HepG2 (cell line): ENCODE data around the gene ZNF581. TPM values are rescaled to one million over a fixed set of nuclear protein-coding genes. Genes with fewer than 3 reads are reported as not detected.

ENCODE experiments used
- AHR ChIP-seq: IDR thresholded peaks from 2 replicates; pipeline ENCODE4 v1.6.1; 2018; ENCODE audit warnings: missing genetic modification reagents, missing compliant biosample characterization
- ARNT ChIP-seq: fragments of 450-650 bp; IDR thresholded peaks from 2 replicates; pipeline ENCODE4 v1.6.1; 2017
- DMAP1 ChIP-seq: IDR thresholded peaks from 2 replicates; pipeline ENCODE4 v1.6.1; 2016
- ERF ChIP-seq: IDR thresholded peaks from 2 replicates; pipeline ENCODE4 v1.6.1; 2018; ENCODE audit warnings: missing biosample characterization, missing genetic modification reagents
- GATAD2A ChIP-seq: IDR thresholded peaks from 2 replicates; pipeline ENCODE4 v1.6.1; 2016
- IRF2 ChIP-seq: IDR thresholded peaks from 2 replicates; pipeline ENCODE4 v1.6.1; 2018; ENCODE audit warnings: missing genetic modification reagents, missing compliant biosample characterization
- KAT7 ChIP-seq: IDR thresholded peaks from 2 replicates; pipeline ENCODE4 v1.6.1; 2018; ENCODE audit warnings: borderline replicate concordance, missing compliant biosample characterization
- KDM1A ChIP-seq: IDR thresholded peaks from 2 replicates; pipeline ENCODE4 v1.6.1; 2016; ENCODE audit warnings: missing compliant biosample characterization
- KDM5A ChIP-seq: fragments of 200-600 bp; sonication (generic); IDR thresholded peaks from 2 replicates; pipeline ENCODE4 v1.7.0; 2018; ENCODE audit warnings: antibody characterized with exemption, mild to moderate bottlenecking, low read length, borderline replicate concordance
- KDM5B ChIP-seq: sonication (generic); formaldehyde crosslinking; IDR thresholded peaks from 2 replicates; pipeline ENCODE4 v1.4.0; 2020; ENCODE audit warnings: missing genetic modification reagents, mild to moderate bottlenecking, borderline replicate concordance
- NFKB2 ChIP-seq: sonication (generic); formaldehyde crosslinking; IDR thresholded peaks from 2 replicates; pipeline ENCODE4 v1.4.0; 2020; ENCODE audit warnings: missing genetic modification reagents, borderline replicate concordance
- NONO ChIP-seq, 2 experiments: fragments of 450-650 bp in 1 of 2; sonication (generic) in 1 of 2; formaldehyde crosslinking in 1 of 2; IDR thresholded peaks in 1 of 2; conservative IDR thresholded peaks in 1 of 2; 2 replicates each; pipeline versions ENCODE4 v1.6.1 to v1.8.0; 2017 to 2022; ENCODE audit warnings: mild to moderate bottlenecking in 1 of 2, missing genetic modification reagents in 1 of 2, moderate library complexity in 1 of 2
- PHF8 ChIP-seq: sonication (generic); formaldehyde crosslinking; IDR thresholded peaks from 2 replicates; pipeline ENCODE4 v1.5.0; 2020; ENCODE audit warnings: missing genetic modification reagents
- RAD21 ChIP-seq: fragments of 450-650 bp; formaldehyde crosslinking; IDR thresholded peaks from 2 replicates; pipeline ENCODE4 v1.5.0; 2020; ENCODE audit warnings: mild to moderate bottlenecking
- SOX13 ChIP-seq, 3 experiments: fragments of 450-650 bp in 1 of 3; sonication (generic) in 1 of 3; formaldehyde crosslinking in 1 of 3; IDR thresholded peaks in 2 of 3; conservative IDR thresholded peaks in 1 of 3; 2 replicates each; pipeline versions ENCODE4 v1.5.0 to v1.6.1; 2016 to 2020; ENCODE audit warnings: antibody characterized with exemption in 1 of 3, mild to moderate bottlenecking in 1 of 3, missing compliant biosample characterization in 1 of 3, missing genetic modification reagents in 1 of 3, moderate library complexity in 1 of 3
- ZNF20 ChIP-seq: sonication (generic); formaldehyde crosslinking; IDR thresholded peaks from 2 replicates; pipeline ENCODE4 v1.4.0; 2020; ENCODE audit warnings: mild to moderate bottlenecking, moderate library complexity, missing genetic modification reagents
- ZNF207 ChIP-seq: fragments of 450-650 bp; IDR thresholded peaks from 2 replicates; pipeline ENCODE4 v1.6.1; 2016; ENCODE audit warnings: antibody characterized with exemption, borderline replicate concordance
- ZNF225 ChIP-seq: sonication (generic); formaldehyde crosslinking; IDR thresholded peaks from 2 replicates; pipeline ENCODE4 v1.4.0; 2020; ENCODE audit warnings: mild to moderate bottlenecking, missing genetic modification reagents
- ZNF235 ChIP-seq: sonication (generic); formaldehyde crosslinking; IDR thresholded peaks from 2 replicates; pipeline ENCODE4 v1.8.1; 2023; ENCODE audit warnings: mild to moderate bottlenecking, missing genetic modification reagents, borderline replicate concordance
- ZNF34 ChIP-seq: sonication (generic); formaldehyde crosslinking; IDR thresholded peaks from 2 replicates; pipeline ENCODE4 v1.4.0; 2020; ENCODE audit warnings: mild to moderate bottlenecking, missing genetic modification reagents, borderline replicate concordance
- ZNF547 ChIP-seq: sonication (generic); formaldehyde crosslinking; IDR thresholded peaks from 2 replicates; pipeline ENCODE4 v1.5.1; 2020; ENCODE audit warnings: mild to moderate bottlenecking, missing genetic modification reagents
- ZNF816 ChIP-seq: sonication (generic); formaldehyde crosslinking; IDR thresholded peaks from 2 replicates; pipeline ENCODE4 v1.8.0; 2022; ENCODE audit warnings: missing genetic modification reagents, mild to moderate bottlenecking, borderline replicate concordance
- ZSCAN25 ChIP-seq: sonication (generic); formaldehyde crosslinking; IDR thresholded peaks from 2 replicates; pipeline ENCODE4 v1.8.0; 2022; ENCODE audit warnings: mild to moderate bottlenecking, missing genetic modification reagents
- polyA plus RNA-seq, 8 experiments: library from polyadenylated mRNA; depleted of rRNA in 3 of 8; stranded (reverse) in 7 of 8; unstranded in 1 of 8; fragments of >200 nt; fragmentation: Illumina TruSeq in 4 of 8; extraction: Trizol in 4 of 8; gene quantifications; 2 replicates each; pipeline versions ENCODE4 v1.2.1 to v1.2.3, GENCODE V29; 2011 to 2016; ENCODE audit warnings: low read depth in 4 of 8, missing spikeins in 1 of 8, mixed read lengths in 1 of 8; ENCODE audit not compliant: insufficient read depth in 1 of 8
- total RNA-seq, 5 experiments: library from RNA; depleted of rRNA; stranded (reverse); fragments of >200 nt; fragmentation: Illumina TruSeq; extraction: Trizol; gene quantifications; 2 replicates each; pipeline ENCODE4 v1.2.3, GENCODE V29; 2016; ENCODE audit warnings: low read depth in 1 of 5
- TF ChIP-seq, protein P1 (sequence below): IDR thresholded peaks from 2 replicates; pipeline ENCODE4 v1.6.1; 2018; ENCODE audit warnings: missing genetic modification reagents, mild to moderate bottlenecking, missing compliant biosample characterization
- TF ChIP-seq, protein P2 (sequence below): IDR thresholded peaks from 2 replicates; pipeline ENCODE4 v1.6.1; 2016; ENCODE audit warnings: mild to moderate bottlenecking, missing biosample characterization, missing genetic modification reagents
- TF ChIP-seq, protein P3 (sequence below): IDR thresholded peaks from 2 replicates; pipeline ENCODE4 v1.6.1; 2016; ENCODE audit warnings: missing compliant biosample characterization, missing genetic modification reagents, borderline replicate concordance
- TF ChIP-seq, protein P4 (sequence below): sonication (generic); formaldehyde crosslinking; IDR thresholded peaks from 2 replicates; pipeline ENCODE4 v1.5.0; 2020; ENCODE audit warnings: missing genetic modification reagents

Gene ZNF581
- total and polyA plus RNA-seq, 2 of the 13 experiments (the other 11 are each of a cell fraction or from before 2014, with no cell fraction given): 19.6 to 49.5 TPM

DNA sequence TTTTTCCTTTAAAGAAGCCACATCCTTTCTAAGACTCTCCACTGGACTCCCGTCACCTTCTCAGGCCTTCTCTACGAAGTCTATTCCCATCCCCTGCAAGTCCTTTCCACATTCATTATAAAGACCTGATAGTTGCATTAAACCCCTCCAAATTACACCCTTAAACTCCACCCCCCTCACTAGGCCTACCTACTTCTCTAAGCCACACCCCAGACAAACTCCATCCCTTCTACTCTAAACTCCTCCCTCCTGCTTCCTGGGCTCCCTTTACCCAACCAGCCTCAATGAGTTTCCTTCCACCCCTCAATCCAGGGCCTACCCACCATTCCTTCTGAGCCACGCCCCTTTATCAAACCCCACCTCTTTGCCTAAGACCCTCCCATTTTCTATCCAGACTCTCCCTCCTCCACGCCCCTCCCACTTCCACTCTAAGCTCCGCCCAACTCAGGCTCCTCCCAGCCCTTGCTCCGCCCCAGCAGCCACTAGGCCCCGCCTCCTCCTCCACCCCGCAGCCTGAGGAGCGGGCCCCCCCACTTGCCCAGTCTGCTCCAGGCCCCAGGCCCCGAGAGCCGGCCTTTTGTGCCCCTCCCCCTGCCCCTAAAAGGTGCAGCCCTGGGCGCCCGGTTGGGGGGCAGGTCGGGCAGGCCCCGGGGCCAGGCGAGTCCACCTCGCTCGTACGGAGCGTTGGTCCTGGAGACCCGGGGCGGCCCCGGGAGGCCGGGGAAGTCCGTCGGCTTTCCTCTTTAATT lies 44.6 kb upstream of the ZNF581 start (continued):
- TF ChIP-seq ZNF816 (no peak), KAT7 (CRISPR knock-in tag) (peak; percentile 34; the same call in 1 of the 2 replicates), ZNF547 (no peak), GATAD2A (CRISPR knock-in tag) (peak; percentile 28; the same call in 1 of the 2 replicates), IRF2 (CRISPR knock-in tag) (no peak), NONO (IDR thresholded peaks at IDR 0.05) (no peak), NONO (CRISPR knock-in tag; conservative IDR thresholded peaks at IDR 0.05) (0 out of 2 replicates have a peak, but pooled peaks have one; percentile 10), ZNF34 (CRISPR knock-in tag) (peak; percentile 13; the same call in 1 of the 2 replicates), KDM1A (no peak), ZNF225 (CRISPR knock-in tag) (0 out of 2 replicates have a peak, but pooled peaks have one; percentile 27), SOX13 (IDR thresholded peaks at IDR 0.05) (no peak), SOX13 (CRISPR knock-in tag; conservative IDR thresholded peaks at IDR 0.05 in 1 of 2, IDR thresholded peaks at IDR 0.05 in 1 of 2) (peak in 1 of 2 experiments; percentile 20; a peak in 1 of 4 replicates), ZSCAN25 (CRISPR knock-in tag) (peak; percentile 44; the same call in 1 of the 2 replicates), RAD21 (peak; percentile 60), AHR (CRISPR knock-in tag) (peak; percentile 68; the same call in 1 of the 2 replicates), ZNF207 (no peak), KDM5B (CRISPR knock-in tag) (peak; percentile 43), ARNT (no peak), ERF (CRISPR knock-in tag) (peak; percentile 76), ZNF20 (CRISPR knock-in tag) (0 out of 2 replicates have a peak, but pooled peaks have one; percentile 73), ZNF235 (no peak), KDM5A (peak; percentile 85; the same call in 1 of the 2 replicates), PHF8 (CRISPR knock-in tag) (peak; percentile 72), DMAP1 (CRISPR knock-in tag) (peak; percentile 48; the same call in 1 of the 2 replicates), NFKB2 (CRISPR knock-in tag) (0 out of 2 replicates have a peak, but pooled peaks have one; percentile 18)
- TF ChIP-seq, protein P1, sequence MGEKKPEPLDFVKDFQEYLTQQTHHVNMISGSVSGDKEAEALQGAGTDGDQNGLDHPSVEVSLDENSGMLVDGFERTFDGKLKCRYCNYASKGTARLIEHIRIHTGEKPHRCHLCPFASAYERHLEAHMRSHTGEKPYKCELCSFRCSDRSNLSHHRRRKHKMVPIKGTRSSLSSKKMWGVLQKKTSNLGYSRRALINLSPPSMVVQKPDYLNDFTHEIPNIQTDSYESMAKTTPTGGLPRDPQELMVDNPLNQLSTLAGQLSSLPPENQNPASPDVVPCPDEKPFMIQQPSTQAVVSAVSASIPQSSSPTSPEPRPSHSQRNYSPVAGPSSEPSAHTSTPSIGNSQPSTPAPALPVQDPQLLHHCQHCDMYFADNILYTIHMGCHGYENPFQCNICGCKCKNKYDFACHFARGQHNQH (CRISPR knock-in tag): peak; percentile 77
- TF ChIP-seq, protein P2, sequence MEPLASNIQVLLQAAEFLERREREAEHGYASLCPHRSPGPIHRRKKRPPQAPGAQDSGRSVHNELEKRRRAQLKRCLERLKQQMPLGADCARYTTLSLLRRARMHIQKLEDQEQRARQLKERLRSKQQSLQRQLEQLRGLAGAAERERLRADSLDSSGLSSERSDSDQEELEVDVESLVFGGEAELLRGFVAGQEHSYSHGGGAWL (CRISPR knock-in tag): peak; percentile 87; the same call in 1 of the 2 replicates
- TF ChIP-seq, protein P3, sequence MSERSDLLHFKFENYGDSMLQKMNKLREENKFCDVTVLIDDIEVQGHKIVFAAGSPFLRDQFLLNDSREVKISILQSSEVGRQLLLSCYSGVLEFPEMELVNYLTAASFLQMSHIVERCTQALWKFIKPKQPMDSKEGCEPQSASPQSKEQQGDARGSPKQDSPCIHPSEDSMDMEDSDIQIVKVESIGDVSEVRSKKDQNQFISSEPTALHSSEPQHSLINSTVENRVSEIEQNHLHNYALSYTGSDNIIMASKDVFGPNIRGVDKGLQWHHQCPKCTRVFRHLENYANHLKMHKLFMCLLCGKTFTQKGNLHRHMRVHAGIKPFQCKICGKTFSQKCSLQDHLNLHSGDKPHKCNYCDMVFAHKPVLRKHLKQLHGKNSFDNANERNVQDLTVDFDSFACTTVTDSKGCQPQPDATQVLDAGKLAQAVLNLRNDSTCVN (CRISPR knock-in tag): no peak
- TF ChIP-seq, protein P4, sequence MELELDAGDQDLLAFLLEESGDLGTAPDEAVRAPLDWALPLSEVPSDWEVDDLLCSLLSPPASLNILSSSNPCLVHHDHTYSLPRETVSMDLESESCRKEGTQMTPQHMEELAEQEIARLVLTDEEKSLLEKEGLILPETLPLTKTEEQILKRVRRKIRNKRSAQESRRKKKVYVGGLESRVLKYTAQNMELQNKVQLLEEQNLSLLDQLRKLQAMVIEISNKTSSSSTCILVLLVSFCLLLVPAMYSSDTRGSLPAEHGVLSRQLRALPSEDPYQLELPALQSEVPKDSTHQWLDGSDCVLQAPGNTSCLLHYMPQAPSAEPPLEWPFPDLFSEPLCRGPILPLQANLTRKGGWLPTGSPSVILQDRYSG (CRISPR knock-in tag): 0 out of 2 replicates have a peak, but pooled peaks have one; percentile 46
